SK-N-MC (cell line): Measurements from ENCODE around the gene RAB15.
A peak's percentile ranks its signal among the peaks of the same experiment; 100 is the strongest.

ENCODE experiments used
- DNase-seq: peaks from one replicate; pipeline ENCODE4 v3.0.0-alpha.2; 2011; ENCODE audit warnings: low read depth, low spot score
- H3K27ac ChIP-seq: fragments of 200-600 bp; sonication (generic); 2 replicates; pipeline ENCODE4 v1.5.1; 2016; ENCODE audit warnings: mixed run types
- H3K36me3 ChIP-seq: fragments of 200-600 bp; sonication (generic); 2 replicates; pipeline ENCODE4 v1.6.1; 2017; ENCODE audit warnings: antibody characterized with exemption, low read length, mixed read lengths; ENCODE audit not compliant: insufficient read depth
- H3K4me3 ChIP-seq: fragments of 200-600 bp; sonication (generic); 2 replicates; pipeline ENCODE4 v1.5.1; 2016
- H3K9ac ChIP-seq: fragments of 200-600 bp; sonication (generic); 2 replicates; pipeline ENCODE4 v1.8.0; 2017; ENCODE audit warnings: mixed run types, mixed read lengths; ENCODE audit not compliant: insufficient read length
- H3K9me3 ChIP-seq: fragments of 200-600 bp; sonication (generic); 2 replicates; pipeline ENCODE4 v1.6.1; 2017; ENCODE audit warnings: low read depth, mild to moderate bottlenecking, antibody characterized with exemption, low read length, moderate library complexity, mixed read lengths
- EZH2 ChIP-seq: fragments of 200-600 bp; sonication (generic); IDR thresholded peaks from one replicate; pipeline ENCODE4 v1.6.1; 2017; ENCODE audit warnings: antibody characterized with exemption
- FOXP2 ChIP-seq: optimal IDR thresholded peaks from 2 replicates; pipeline ENCODE3; 2011; ENCODE audit warnings: mild to moderate bottlenecking, moderate library complexity; ENCODE audit not compliant: insufficient read depth; ENCODE audit errors: extremely low read length, control extremely low read depth
- POLR2AphosphoS5 ChIP-seq: IDR thresholded peaks from 2 replicates; pipeline ENCODE4 v1.6.1; 2012; ENCODE audit warnings: mild to moderate bottlenecking, low read depth, low read length, borderline replicate concordance

RAB15 gene

DNA sequence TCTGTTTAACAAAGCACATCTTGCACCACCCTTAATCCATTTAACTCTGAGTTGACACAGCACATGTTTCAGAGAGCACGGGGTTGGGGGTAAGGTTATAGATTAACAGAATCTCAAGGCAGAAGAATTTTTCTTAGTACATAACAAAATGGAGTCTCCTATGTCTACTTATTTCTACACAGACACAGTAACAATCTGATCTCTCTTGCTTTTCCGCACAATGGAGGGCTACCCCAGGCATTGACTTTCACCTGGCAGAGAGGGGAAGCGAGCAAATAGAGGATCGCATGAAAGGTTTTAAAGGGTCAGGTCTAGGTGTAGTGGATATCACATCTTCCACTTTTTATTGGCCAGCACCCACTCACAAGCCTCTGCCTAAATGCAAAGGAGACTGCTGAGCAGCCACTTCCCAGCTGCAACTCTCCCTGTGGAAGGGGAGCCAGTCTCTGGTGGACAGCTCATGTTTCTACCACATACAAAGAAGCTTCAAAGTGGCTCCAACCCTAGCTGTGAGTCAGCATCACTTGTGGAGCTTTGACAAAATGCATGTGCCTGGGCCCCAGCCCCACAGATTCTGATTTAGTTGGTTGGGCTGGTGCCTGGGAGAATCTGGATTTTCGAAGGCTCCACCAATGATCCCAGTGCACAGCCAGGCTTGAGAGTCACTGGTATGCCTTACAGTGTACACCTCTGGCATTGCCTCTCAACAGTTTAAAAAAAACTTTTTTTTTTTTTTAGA, 7.4 kb upstream of the RAB15 start:
- Histone ChIP-seq H3K9me3 (no peaks in the 10 kb centered on the region), H3K36me3 (no peaks in the 10 kb centered on the region), H3K27ac (no peak overlapping the region), H3K9ac (no peak overlapping the region), H3K4me3 (no peak overlapping the region)
- TF ChIP-seq EZH2 (no peak), POLR2AphosphoS5 (no peak), FOXP2 (no peak)
- no peak for DNase-seq

DNA sequence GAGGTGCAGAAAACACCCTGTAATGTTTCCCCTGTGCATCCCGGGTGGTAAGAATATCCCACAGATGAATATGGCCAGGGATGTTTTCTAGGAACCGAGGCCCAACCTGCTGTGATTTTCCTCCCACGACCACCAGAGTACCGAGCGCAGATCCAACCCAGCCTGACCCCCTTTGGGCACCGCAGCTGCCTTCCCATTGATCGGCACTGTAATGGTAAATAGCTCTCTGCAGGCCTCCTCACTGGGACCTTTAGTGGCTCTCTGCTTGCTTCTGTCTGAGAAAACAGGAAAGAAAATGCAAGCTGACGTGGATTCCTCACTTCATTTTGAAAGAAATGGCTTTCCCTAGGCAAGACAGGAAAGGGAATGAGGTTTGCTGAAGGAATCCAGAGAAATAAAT, 2.4 kb upstream of the RAB15 start:
- DNase-seq, result no peak

DNA sequence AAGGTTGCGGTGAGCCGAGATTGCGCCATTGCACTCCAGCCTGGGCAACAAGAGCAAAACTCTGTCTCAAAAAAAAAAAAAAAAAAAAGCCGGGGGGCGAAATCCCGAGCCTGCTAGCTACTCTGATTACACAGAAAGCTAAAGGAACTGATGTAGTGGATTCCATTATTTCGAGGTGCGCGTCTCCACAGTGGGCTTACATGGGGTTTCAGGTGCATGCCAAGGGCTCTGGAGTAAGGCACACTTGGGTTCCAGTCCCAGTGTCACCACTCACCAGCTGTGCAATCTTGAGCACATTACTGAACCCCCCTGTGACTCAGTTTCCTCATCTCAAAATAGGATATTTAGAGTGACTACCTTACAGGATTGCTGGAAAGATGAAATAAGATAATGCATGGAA, 1.7 kb upstream of the RAB15 start:
- TF ChIP-seq EZH2 (no peak), FOXP2 (no peak), POLR2AphosphoS5 (no peak)
- no peaks in the 10 kb centered on the region for H3K9me3 ChIP-seq
- no peaks in the 10 kb centered on the region for H3K36me3 ChIP-seq
- no peak for DNase-seq
- H3K9ac ChIP-seq, result no peak overlapping the region
- no peak overlapping the region for H3K4me3 ChIP-seq
- no peak overlapping the region for H3K27ac ChIP-seq

More for the DNA sequence above, 2.4 kb upstream of the RAB15 start:
- Histone ChIP-seq H3K4me3 (no peak overlapping the region), H3K36me3 (no peaks in the 10 kb centered on the region), H3K9me3 (no peaks in the 10 kb centered on the region), H3K27ac (no peak overlapping the region), H3K9ac (no peak overlapping the region)
- TF ChIP-seq EZH2, result no peak

DNA sequence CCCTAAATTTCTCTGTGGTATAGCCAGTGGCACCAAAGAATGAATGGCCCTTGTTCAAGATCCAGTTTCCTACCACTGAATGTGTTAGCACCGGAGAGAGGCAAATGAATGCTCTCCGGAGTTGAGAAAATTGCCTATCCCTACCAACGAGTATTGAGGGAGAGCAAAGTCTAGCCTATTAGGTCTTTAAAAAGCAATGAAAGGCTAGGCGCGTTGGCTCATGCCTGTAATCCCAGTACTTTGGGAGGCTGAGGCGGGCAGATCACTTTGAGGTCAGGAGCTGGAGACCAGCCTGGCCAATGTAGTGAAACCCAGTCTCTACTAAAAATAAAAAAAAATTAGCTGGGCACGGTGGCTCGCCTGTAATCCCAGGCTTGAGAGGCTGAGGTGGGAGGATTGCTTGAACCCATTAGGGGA, 898 bp upstream of the RAB15 start:
- Histone ChIP-seq H3K9ac (no peak overlapping the region), H3K27ac (no peak overlapping the region), H3K36me3 (no peaks in the 10 kb centered on the region), H3K4me3 (peak overlapping the region; percentile 85), H3K9me3 (no peaks in the 10 kb centered on the region)
- TF ChIP-seq FOXP2 (no peak), EZH2 (no peak), POLR2AphosphoS5 (no peak)
- no peak for DNase-seq

DNA sequence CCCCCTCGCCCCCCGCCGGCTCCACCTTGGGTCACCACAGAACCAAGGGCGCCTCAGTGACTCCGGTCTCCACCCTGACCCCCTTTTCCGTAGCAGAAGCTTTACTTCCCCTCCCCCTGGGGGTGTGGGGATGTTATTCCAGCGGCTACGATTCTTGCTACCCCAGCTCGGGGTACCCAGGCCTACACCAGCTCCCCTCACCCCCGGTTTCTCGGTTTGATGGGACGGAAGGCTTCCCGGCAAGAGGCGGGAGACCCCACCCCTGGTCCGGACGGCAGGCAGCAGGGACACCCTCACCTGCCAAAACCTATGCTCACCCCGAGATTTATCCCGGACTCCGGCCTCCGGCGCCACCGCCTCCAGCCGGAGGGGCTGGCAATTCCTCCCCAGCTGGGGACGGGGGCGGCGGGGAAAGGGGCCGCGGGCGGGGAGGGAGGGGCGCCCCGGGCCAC, 619 bp downstream of the RAB15 start:
- Histone ChIP-seq H3K27ac (no peak overlapping the region), H3K9ac (peak overlapping the region; percentile 70), H3K36me3 (no peaks in the 10 kb centered on the region), H3K9me3 (no peaks in the 10 kb centered on the region), H3K4me3 (peak overlapping the region; percentile 81)
- DNase-seq, result no peak
- TF ChIP-seq FOXP2 (no peak), POLR2AphosphoS5 (no peak), EZH2 (no peak)

DNA sequence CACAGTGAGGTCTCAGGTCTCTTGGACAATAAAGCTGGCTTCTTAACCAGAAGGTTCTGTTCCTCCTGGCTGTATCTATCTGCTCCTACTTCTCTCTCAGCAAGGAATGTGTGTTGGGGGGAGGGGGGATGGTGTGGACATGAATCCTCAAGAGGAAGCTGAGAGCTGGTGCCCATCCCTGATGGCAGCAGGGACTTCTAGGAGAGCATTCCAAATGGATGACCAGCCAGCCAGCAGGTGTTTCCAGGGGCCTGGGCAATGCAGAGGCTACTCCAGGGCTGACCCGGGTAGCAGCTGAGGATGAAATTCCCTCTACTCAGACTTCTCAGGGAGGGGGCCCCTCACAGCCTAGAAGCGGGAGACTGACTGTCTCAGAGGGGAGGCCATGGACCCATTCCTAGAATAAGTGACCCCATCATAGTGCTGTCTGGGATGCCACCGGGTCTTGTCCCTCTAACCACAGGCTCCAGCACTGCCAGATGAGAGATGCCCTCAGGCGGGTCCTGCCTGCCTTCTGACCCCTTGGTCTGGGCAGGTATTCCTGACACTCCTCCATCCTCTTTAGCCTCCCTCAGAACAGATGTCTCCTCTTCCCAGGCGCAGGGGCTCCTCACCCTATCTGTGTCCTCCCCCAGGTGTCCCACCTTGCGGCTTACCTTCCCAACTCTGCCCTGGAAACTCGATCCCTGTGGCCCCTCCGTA, 1.2 kb downstream of the RAB15 start:
- H3K9ac ChIP-seq, result no peak overlapping the region
- H3K4me3 ChIP-seq, result peak overlapping the region; percentile 81
- no peak for TF ChIP-seq EZH2
- no peak for TF ChIP-seq POLR2AphosphoS5
- TF ChIP-seq FOXP2, result no peak
- H3K27ac ChIP-seq, result no peak overlapping the region
- no peaks in the 10 kb centered on the region for H3K36me3 ChIP-seq
- H3K9me3 ChIP-seq, result no peaks in the 10 kb centered on the region
- DNase-seq, result no peak

DNA sequence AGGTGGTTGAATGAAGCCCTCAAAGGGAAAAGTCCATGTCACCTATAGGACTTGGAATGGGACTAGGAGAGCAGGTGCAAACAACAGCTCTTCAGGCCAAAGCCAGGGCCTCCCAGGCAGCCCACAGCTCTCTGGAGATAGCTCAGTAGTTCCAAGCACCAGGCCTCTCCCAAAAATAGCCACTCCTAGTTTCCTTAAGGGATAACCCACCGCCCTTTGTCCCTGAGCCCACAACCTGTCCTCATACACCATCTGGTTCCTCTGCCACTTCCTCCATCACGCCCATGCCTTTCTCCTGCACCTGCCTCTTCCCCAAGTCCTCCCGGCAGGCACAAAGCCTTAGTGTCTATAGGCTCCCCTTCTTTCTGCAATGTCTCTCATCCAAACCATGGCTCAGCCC, 2.1 kb downstream of the RAB15 start:
- Histone ChIP-seq H3K36me3 (no peaks in the 10 kb centered on the region), H3K27ac (no peak overlapping the region), H3K4me3 (no peak overlapping the region), H3K9me3 (no peaks in the 10 kb centered on the region), H3K9ac (no peak overlapping the region)
- TF ChIP-seq FOXP2, result no peak
- TF ChIP-seq POLR2AphosphoS5, result no peak
- no peak for TF ChIP-seq EZH2
- no peak for DNase-seq

DNA sequence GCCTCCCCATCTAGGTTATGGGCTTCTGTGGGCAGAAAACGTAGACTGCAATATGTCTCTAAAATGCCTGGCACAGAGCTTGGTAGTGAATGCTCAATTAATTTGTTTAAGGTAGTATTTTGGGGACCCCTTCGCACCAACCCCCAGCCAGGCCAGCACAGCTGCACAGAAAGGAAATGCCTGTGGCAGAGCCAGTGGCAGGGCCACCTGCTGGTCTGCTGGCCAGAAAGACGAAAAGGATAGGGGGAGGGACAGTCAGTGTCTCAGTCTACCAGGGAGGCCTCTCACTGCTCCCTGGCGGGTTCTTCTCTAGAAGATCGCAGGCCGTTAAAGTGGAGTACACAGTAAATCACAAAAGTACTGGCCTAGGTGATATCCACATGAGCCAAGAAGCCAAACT, 3.5 kb downstream of the RAB15 start:
- no peak for TF ChIP-seq EZH2
- TF ChIP-seq POLR2AphosphoS5, result no peak
- TF ChIP-seq FOXP2, result no peak
- Histone ChIP-seq H3K9me3 (no peaks in the 10 kb centered on the region), H3K4me3 (no peak overlapping the region), H3K36me3 (no peaks in the 10 kb centered on the region), H3K27ac (peak overlapping the region; percentile 45; the same call in 1 of the 2 replicates), H3K9ac (no peak overlapping the region)
- DNase-seq, result no peak
